OCI-M1 (cell line): Measurements from ENCODE around the gene CREG1.
"Not testable (repeated sequence)": the region's sequence is repeated elsewhere in the genome, so short reads cannot be mapped to it uniquely, and the experiment has no call there.

Source experiments
- DNase-seq: peaks from one replicate; lab custom pipeline; 2025; lab: John Stamatoyannopoulos, UW

CREG1 gene

GRCh38 chr1:167553136-167554027, at the start of gene CREG1:
Gene CREG1, minus strand, starts transcription at chr1:167553762.
- DNase-seq, result peak; percentile 98

- DNase-seq, result no peak
Measured at GRCh38 chr1:167602840-167603239, 49.3 kb upstream of the CREG1 start.

- peak; percentile 68 for DNase-seq
Measured at GRCh38 chr1:167601442-167602383, 48.2 kb upstream of the CREG1 start.

GRCh38 chr1:167599957-167600581, 46.5 kb upstream of the CREG1 start:
- DNase-seq, result peak; percentile 88

- DNase-seq, result no peak
Measured at GRCh38 chr1:167594822-167595221, 41.3 kb upstream of the CREG1 start.

GRCh38 chr1:167593860-167594259, 40.3 kb upstream of the CREG1 start:
- no peak for DNase-seq

- no peak for DNase-seq
Measured at GRCh38 chr1:167592475-167592874, 38.9 kb upstream of the CREG1 start.

GRCh38 chr1:167588361-167588760, 34.8 kb upstream of the CREG1 start:
- no peak for DNase-seq

- no peak for DNase-seq
Measured at GRCh38 chr1:167587872-167588271, 34.3 kb upstream of the CREG1 start.

GRCh38 chr1:167587342-167587741, 33.8 kb upstream of the CREG1 start:
- DNase-seq, result no peak

- DNase-seq, result no peak
Measured at GRCh38 chr1:167584581-167584980, 31.0 kb upstream of the CREG1 start.

- no peak for DNase-seq
Measured at GRCh38 chr1:167582722-167583121, 29.2 kb upstream of the CREG1 start.

GRCh38 chr1:167582064-167582463, 28.5 kb upstream of the CREG1 start:
- DNase-seq, result no peak

GRCh38 chr1:167579986-167580385, 26.4 kb upstream of the CREG1 start:
- DNase-seq, result no peak

GRCh38 chr1:167578939-167579521, 25.5 kb upstream of the CREG1 start:
- no peak for DNase-seq

GRCh38 chr1:167575649-167576048, 22.1 kb upstream of the CREG1 start:
- no peak for DNase-seq

GRCh38 chr1:167573035-167573434, 19.5 kb upstream of the CREG1 start:
- no peak for DNase-seq

- not testable (repeated sequence) for DNase-seq
Measured at GRCh38 chr1:167570712-167571111, 17.1 kb upstream of the CREG1 start.

- DNase-seq, result no peak
Measured at GRCh38 chr1:167567663-167568062, 14.1 kb upstream of the CREG1 start.

GRCh38 chr1:167566766-167567165, 13.2 kb upstream of the CREG1 start:
- DNase-seq, result no peak

GRCh38 chr1:167565922-167566321, 12.4 kb upstream of the CREG1 start:
- no peak for DNase-seq
